ENCODE results near the gene GTPBP6. TPM values are rescaled to one million over a fixed set of nuclear protein-coding genes. Genes with fewer than 3 reads are reported as not detected.

Gene GTPBP6
- total RNA-seq, 1 experiment from 2014 or later = 37.4 TPM

- Histone ChIP-seq H3K4me3 (ENCODE audit: low read depth in 2 of 2, low read length in 2 of 2) (no peak overlapping the region), H3K27me3 (ENCODE audit: control insufficient read depth, insufficient read depth, low read length) (no peaks in the 10 kb centered on the region), H3K9me3 (ENCODE audit: control insufficient read depth, insufficient read depth, low read depth, low read length) (no peaks in the 10 kb centered on the region), H3K36me3 (ENCODE audit: control insufficient read depth, insufficient read depth, low read length) (peaks cover 4% of the 10 kb centered on the region; the same call in 1 of the 2 replicates), H3K27ac (ENCODE audit: low read length) (no peak overlapping the region), H3K4me1 (ENCODE audit: control insufficient read depth, insufficient read depth, low read length) (no peaks in the 10 kb centered on the region)
- BruUV-seq (replicated peaks) = TSS peak; percentile 86
- in situ Hi-C loops (cut with HindIII; ENCODE audit: low pct_unique_long_range_greater_than_20kb, low sequenced_read_pairs) = no loop called here
- DNase-seq (ENCODE audit: low read depth, low spot score) = no peak
- TF ChIP-seq REST (IDR thresholded peaks at IDR 0.05; ENCODE audit: insufficient read depth in 1 of 2, low read depth in 2 of 2, low read length in 1 of 2) = no peak
- TF ChIP-seq CTCF (IDR thresholded peaks at IDR 0.05) = no peak
- TF ChIP-seq SIN3A (IDR thresholded peaks at IDR 0.05; ENCODE audit: borderline replicate concordance, insufficient read depth, low read depth, low read length) = no peak
- no peak for TF ChIP-seq TCF7L2 (IDR thresholded peaks at IDR 0.05; ENCODE audit: low read depth, low read length)
- no peak for TF ChIP-seq POLR2AphosphoS5 (IDR thresholded peaks at IDR 0.05; ENCODE audit: low read depth, low read length)
- ATAC-seq = no peak
- CTCF ChIA-PET = no interaction called here
- intact Hi-C loops (cut with micrococcal nuclease; ENCODE audit: unreplicated experiment) = no loop called here
- POLR2A ChIA-PET = no interaction called here
Observed at GRCh38 chrX:302975-303374, 15.6 kb downstream of the GTPBP6 start.

- no peak for ATAC-seq
- in situ Hi-C loops (cut with HindIII; ENCODE audit: low pct_unique_long_range_greater_than_20kb, low sequenced_read_pairs) = no loop called here
Observed at GRCh38 chrX:300334-300733, 18.3 kb downstream of the GTPBP6 start.

GRCh38 chrX:298993-299392 is 19.6 kb downstream of the GTPBP6 start:
- Histone ChIP-seq H3K27me3 (ENCODE audit: control insufficient read depth, insufficient read depth, low read length) (no peaks in the 10 kb centered on the region), H3K4me3 (ENCODE audit: low read depth in 2 of 2, low read length in 2 of 2) (no peak overlapping the region), H3K27ac (ENCODE audit: low read length) (no peak overlapping the region), H3K36me3 (ENCODE audit: control insufficient read depth, insufficient read depth, low read length) (peaks cover 4% of the 10 kb centered on the region; the same call in 1 of the 2 replicates), H3K9me3 (ENCODE audit: control insufficient read depth, insufficient read depth, low read depth, low read length) (no peaks in the 10 kb centered on the region), H3K4me1 (ENCODE audit: control insufficient read depth, insufficient read depth, low read length) (no peaks in the 10 kb centered on the region)
- ChIA-PET CTCF (no interaction called here), POLR2A (no interaction called here)
- DNase-seq (ENCODE audit: low read depth, low spot score) (no peak), ATAC-seq (no peak)
- in situ Hi-C loops (cut with HindIII; ENCODE audit: low pct_unique_long_range_greater_than_20kb, low sequenced_read_pairs) = no loop called here
- no TSS peak for BruUV-seq (replicated peaks)
- TF ChIP-seq TCF7L2 (IDR thresholded peaks at IDR 0.05; ENCODE audit: low read depth, low read length) (no peak), SIN3A (IDR thresholded peaks at IDR 0.05; ENCODE audit: borderline replicate concordance, insufficient read depth, low read depth, low read length) (no peak), CTCF (IDR thresholded peaks at IDR 0.05) (no peak), REST (IDR thresholded peaks at IDR 0.05; ENCODE audit: insufficient read depth in 1 of 2, low read depth in 2 of 2, low read length in 1 of 2) (no peak), POLR2AphosphoS5 (IDR thresholded peaks at IDR 0.05; ENCODE audit: low read depth, low read length) (no peak)
- intact Hi-C loops (cut with micrococcal nuclease; ENCODE audit: unreplicated experiment) = no loop called here

More at GRCh38 chrX:300334-300733, 18.3 kb downstream of the GTPBP6 start:
- no peak for TF ChIP-seq POLR2AphosphoS5 (IDR thresholded peaks at IDR 0.05; ENCODE audit: low read depth, low read length)
- TF ChIP-seq TCF7L2 (IDR thresholded peaks at IDR 0.05; ENCODE audit: low read depth, low read length) = no peak
- H3K4me3 ChIP-seq (ENCODE audit: low read depth in 2 of 2, low read length in 2 of 2) = no peak overlapping the region
- ChIA-PET CTCF (no interaction called here), POLR2A (no interaction called here)
- H3K27me3 ChIP-seq (ENCODE audit: control insufficient read depth, insufficient read depth, low read length) = no peaks in the 10 kb centered on the region
- no peaks in the 10 kb centered on the region for H3K4me1 ChIP-seq (ENCODE audit: control insufficient read depth, insufficient read depth, low read length)
- BruUV-seq (replicated peaks) = no TSS peak
- H3K36me3 ChIP-seq (ENCODE audit: control insufficient read depth, insufficient read depth, low read length) = peaks cover 4% of the 10 kb centered on the region; the same call in 1 of the 2 replicates
- intact Hi-C loops (cut with micrococcal nuclease; ENCODE audit: unreplicated experiment) = no loop called here
- DNase-seq (ENCODE audit: low read depth, low spot score) = no peak
- H3K27ac ChIP-seq (ENCODE audit: low read length) = no peak overlapping the region
- H3K9me3 ChIP-seq (ENCODE audit: control insufficient read depth, insufficient read depth, low read depth, low read length) = no peaks in the 10 kb centered on the region

Measured in Panc1 (cell line).